Measurements from ENCODE around the gene NTRK1. TPM values are rescaled to one million over a fixed set of nuclear protein-coding genes. Genes with fewer than 3 reads are reported as not detected.
"Not testable (repeated sequence)": the region's sequence is repeated elsewhere in the genome, so short reads cannot be mapped to it uniquely, and the experiment has no call there.

Gene NTRK1
- total RNA-seq, 1 experiment from 2014 or later: not detected

- Histone ChIP-seq H3K9me2 (ENCODE audit: insufficient read depth) (no peaks in the 10 kb centered on the region), H3K4me2 (peak overlapping the region; percentile 20; the same call in 1 of the 2 replicates), H3K27ac (no peak overlapping the region), H3K36me3 (ENCODE audit: low read depth) (no peaks in the 10 kb centered on the region), H3K4me1 (replicated peaks; ENCODE audit: insufficient read depth) (peaks cover 30% of the 10 kb centered on the region), H4K20me1 (ENCODE audit: insufficient read depth) (no peaks in the 10 kb centered on the region), H3K79me2 (ENCODE audit: low read depth) (no peaks in the 10 kb centered on the region), H2AFZ (no peak overlapping the region), H3K9me3 (ENCODE audit: insufficient read depth, low read depth) (no peaks in the 10 kb centered on the region), H3K4me3 (no peak overlapping the region), H3K27me3 (ENCODE audit: insufficient read depth, low read depth) (0 out of 2 replicates have a peak, but pooled peaks cover 4% of the 10 kb centered on the region), H3F3A (ENCODE audit: insufficient read depth, low read depth) (peaks cover 31% of the 10 kb centered on the region)
- DNase-seq: no peak
- no TSS peak for BruUV-seq (replicated peaks)
- intact Hi-C loops (cut with micrococcal nuclease; ENCODE audit: unreplicated experiment): loop anchor here (2.0 to 10.0 kb wide), 4 partner anchors 33 to 301 kb away; no protein-coding TSS in a partner anchor
- ChIA-PET POLR2A (ENCODE audit: unreplicated experiment) (no interaction called here), CTCF (interaction anchor here (0.8 kb wide), 1 partner anchor 66 kb away, joined by 3 read pairs; no protein-coding TSS in a partner anchor)
- TF ChIP-seq EZH2 (IDR thresholded peaks at IDR 0.05; ENCODE audit: low read depth) (no peak), CTCF (conservative IDR thresholded peaks at IDR 0.05) (no peak)
Measured at GRCh38 chr1:156925154-156926010, 64.7 kb downstream of the NTRK1 start.

- POLR2A ChIA-PET (ENCODE audit: unreplicated experiment): no interaction called here
- DNase-seq: peak; percentile 86 to 88
- peaks cover 30% of the 10 kb centered on the region for H3K4me1 ChIP-seq (replicated peaks; ENCODE audit: insufficient read depth)
- H3K79me2 ChIP-seq (ENCODE audit: low read depth): no peaks in the 10 kb centered on the region
- H3K36me3 ChIP-seq (ENCODE audit: low read depth): no peaks in the 10 kb centered on the region
- H3K4me3 ChIP-seq: no peak overlapping the region
- TF ChIP-seq EZH2 (IDR thresholded peaks at IDR 0.05; ENCODE audit: low read depth) (no peak), CTCF (conservative IDR thresholded peaks at IDR 0.05) (no peak)
- H4K20me1 ChIP-seq (ENCODE audit: insufficient read depth): no peaks in the 10 kb centered on the region
- intact Hi-C loops (cut with micrococcal nuclease; ENCODE audit: unreplicated experiment): loop anchor here (2.0 to 10.0 kb wide), 4 partner anchors 33 to 301 kb away; no protein-coding TSS in a partner anchor
- 0 out of 2 replicates have a peak, but pooled peaks cover under 1% of the 10 kb centered on the region for H3K27me3 ChIP-seq (ENCODE audit: insufficient read depth, low read depth)
- CTCF ChIA-PET: interaction anchor here (0.6 to 0.8 kb wide), 3 partner anchors 8 to 236 kb away, joined by 3 to 10 read pairs (median 4); no protein-coding TSS in a partner anchor
- no peak overlapping the region for H3K27ac ChIP-seq
- H3K9me3 ChIP-seq (ENCODE audit: insufficient read depth, low read depth): no peaks in the 10 kb centered on the region
- H2AFZ ChIP-seq: no peak overlapping the region
- peak overlapping the region; percentile 93; the same call in 1 of the 2 replicates for H3K4me2 ChIP-seq
- peaks cover 31% of the 10 kb centered on the region for H3F3A ChIP-seq (ENCODE audit: insufficient read depth, low read depth)
- BruUV-seq (replicated peaks): no TSS peak
- H3K9me2 ChIP-seq (ENCODE audit: insufficient read depth): no peaks in the 10 kb centered on the region
Measured at GRCh38 chr1:156926175-156926574, 65.5 kb downstream of the NTRK1 start.

GRCh38 chr1:156926695-156927094, 66.0 kb downstream of the NTRK1 start:
- Histone ChIP-seq H3F3A (ENCODE audit: insufficient read depth, low read depth) (peaks cover 31% of the 10 kb centered on the region), H3K4me2 (peak overlapping the region; percentile 93; the same call in 1 of the 2 replicates), H3K4me1 (replicated peaks; ENCODE audit: insufficient read depth) (peaks cover 30% of the 10 kb centered on the region)
- intact Hi-C loops (cut with micrococcal nuclease; ENCODE audit: unreplicated experiment): loop anchor here (1.0 to 10.0 kb wide), 7 partner anchors 32 to 302 kb away; no protein-coding TSS in a partner anchor
- H2AFZ ChIP-seq; H3K27me3 ChIP-seq (ENCODE audit: insufficient read depth, low read depth); H3K4me3 ChIP-seq; BruUV-seq (replicated peaks); H3K36me3 ChIP-seq (ENCODE audit: low read depth); H4K20me1 ChIP-seq (ENCODE audit: insufficient read depth); H3K9me3 ChIP-seq (ENCODE audit: insufficient read depth, low read depth); DNase-seq; H3K9me2 ChIP-seq (ENCODE audit: insufficient read depth); H3K79me2 ChIP-seq (ENCODE audit: low read depth); H3K27ac ChIP-seq: not testable (repeated sequence)
- ChIA-PET CTCF (interaction anchor here (0.6 to 1.6 kb wide), 5 partner anchors 9 to 237 kb away, joined by 3 to 10 read pairs (median 4); no protein-coding TSS in a partner anchor), POLR2A (ENCODE audit: unreplicated experiment) (interaction anchor here (0.8 kb wide), 1 partner anchor 116 kb away, joined by 3 read pairs; no protein-coding TSS in a partner anchor)

Measured in PC-9 (cell line).